ENCODE measurements around the gene PUM2.

PUM2 gene

DNA sequence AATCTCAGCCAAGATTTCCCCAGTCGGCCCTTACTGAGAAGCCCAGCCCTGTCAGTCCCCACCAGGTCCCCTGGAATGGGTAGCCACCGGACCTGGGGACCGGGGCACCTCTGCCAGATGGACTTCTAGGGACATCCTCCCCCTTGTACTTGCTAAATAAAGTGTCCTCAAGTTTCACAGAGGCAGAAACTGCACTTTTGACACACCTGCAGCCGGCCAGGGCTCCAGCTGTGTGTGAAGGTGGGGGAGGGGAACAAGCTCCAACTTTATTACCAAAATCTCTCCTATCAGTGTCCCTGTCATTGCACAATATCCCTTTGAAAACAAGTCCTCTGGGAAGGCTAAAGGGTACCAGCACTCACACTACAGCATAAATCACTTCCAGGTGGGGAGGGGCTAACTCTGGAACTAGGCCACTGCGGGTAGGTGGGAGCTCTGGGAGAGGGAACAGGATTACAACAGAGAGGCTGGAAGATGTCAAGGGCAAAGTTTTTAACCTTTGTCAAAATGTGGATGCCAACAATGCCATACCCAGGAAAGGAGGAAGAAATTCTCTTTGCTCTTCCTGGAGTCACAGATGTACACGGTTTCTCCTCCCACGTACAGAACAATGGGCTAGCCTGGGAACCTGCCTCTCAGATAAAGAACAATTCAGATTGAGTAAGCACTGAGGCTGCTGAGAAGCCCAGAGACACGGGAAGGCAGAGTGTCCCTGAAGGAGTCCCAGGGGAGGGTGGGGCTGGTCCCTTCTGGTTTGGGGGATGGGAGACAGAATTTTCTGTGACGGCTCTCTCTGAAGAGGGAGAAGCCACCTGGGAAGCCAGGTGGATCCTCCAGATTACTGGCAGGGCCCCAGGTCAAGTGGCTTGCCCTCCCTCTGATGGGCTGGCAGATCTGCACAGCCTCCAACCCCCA is 136.7 kb downstream of the PUM2 start:
- in situ Hi-C loops (cut with HindIII; ENCODE audit: low sequenced_read_pairs) = no loop called here
- no peak for DNase-seq (ENCODE audit: low read depth, low spot score)

DNA sequence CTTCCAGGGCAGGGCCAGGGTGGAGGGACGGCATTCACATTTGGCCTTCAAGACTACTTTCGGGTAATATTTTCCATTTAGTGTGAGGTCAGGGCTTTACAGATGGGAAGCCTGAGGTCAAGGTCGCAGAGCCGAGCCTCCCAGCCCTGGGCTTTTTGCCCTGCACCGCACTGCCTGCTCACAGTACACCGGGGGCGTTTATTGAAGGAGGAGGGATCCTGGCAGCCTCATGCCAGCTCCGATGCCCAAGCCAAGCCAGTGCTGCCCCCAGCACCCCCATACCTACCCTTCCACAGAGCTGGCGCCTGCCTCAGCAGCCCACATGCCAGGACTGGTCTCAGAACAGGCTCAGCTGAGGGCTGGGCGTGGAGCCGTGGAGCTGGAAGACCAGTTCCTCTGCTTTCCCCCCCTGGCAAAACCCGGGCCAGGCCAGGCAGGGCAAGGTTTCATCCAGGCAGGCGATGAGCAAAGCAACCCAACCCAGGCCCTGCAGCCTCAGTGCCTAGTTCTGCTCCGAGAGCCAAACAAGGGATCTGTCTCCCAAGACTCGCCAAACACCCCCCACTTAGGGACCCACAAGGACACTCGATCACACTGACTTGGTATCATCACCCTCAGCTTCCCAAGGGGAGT is 137.7 kb downstream of the PUM2 start:
- in situ Hi-C loops (cut with HindIII; ENCODE audit: low sequenced_read_pairs) = no loop called here
- TF ChIP-seq, protein P1, sequence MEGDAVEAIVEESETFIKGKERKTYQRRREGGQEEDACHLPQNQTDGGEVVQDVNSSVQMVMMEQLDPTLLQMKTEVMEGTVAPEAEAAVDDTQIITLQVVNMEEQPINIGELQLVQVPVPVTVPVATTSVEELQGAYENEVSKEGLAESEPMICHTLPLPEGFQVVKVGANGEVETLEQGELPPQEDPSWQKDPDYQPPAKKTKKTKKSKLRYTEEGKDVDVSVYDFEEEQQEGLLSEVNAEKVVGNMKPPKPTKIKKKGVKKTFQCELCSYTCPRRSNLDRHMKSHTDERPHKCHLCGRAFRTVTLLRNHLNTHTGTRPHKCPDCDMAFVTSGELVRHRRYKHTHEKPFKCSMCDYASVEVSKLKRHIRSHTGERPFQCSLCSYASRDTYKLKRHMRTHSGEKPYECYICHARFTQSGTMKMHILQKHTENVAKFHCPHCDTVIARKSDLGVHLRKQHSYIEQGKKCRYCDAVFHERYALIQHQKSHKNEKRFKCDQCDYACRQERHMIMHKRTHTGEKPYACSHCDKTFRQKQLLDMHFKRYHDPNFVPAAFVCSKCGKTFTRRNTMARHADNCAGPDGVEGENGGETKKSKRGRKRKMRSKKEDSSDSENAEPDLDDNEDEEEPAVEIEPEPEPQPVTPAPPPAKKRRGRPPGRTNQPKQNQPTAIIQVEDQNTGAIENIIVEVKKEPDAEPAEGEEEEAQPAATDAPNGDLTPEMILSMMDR (IDR thresholded peaks at IDR 0.05; ENCODE audit: low read depth, low read length) = no peak
- no peak overlapping the region for H3K4me3 ChIP-seq (ENCODE audit: low read depth, low read length)
- no peak for DNase-seq (ENCODE audit: low read depth, low spot score)

More for the DNA sequence above, 136.7 kb downstream of the PUM2 start:
- no peak overlapping the region for H3K4me3 ChIP-seq (ENCODE audit: low read depth, low read length)
- TF ChIP-seq, protein P1 (IDR thresholded peaks at IDR 0.05; ENCODE audit: low read depth, low read length) = no peak

DNA sequence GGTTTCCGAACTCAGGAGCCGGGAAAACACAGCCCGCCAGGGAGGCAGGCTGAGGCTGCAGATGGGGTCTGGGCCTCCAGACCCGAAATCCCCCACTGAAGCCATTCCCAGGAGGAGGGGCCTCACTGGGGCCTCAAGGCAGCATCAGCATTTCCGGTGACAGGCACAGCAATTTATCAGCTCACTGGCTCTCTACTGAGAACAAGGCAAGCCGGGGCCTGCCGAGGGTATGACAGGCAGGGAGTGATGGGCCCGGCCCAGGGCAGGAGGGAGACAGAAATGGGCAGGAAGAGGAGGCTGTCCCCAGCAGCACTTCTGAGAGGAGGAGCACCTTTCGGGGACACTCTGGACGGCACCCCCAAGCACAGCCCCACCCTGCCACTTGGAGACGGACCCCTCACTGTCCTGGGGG is 138.2 kb downstream of the PUM2 start:
- TF ChIP-seq, protein P1 (IDR thresholded peaks at IDR 0.05; ENCODE audit: low read depth, low read length) = no peak
- in situ Hi-C loops (cut with HindIII; ENCODE audit: low sequenced_read_pairs) = no loop called here
- peak; percentile 12 for DNase-seq (ENCODE audit: low read depth, low spot score)
- H3K4me3 ChIP-seq (ENCODE audit: low read depth, low read length) = no peak overlapping the region

DNA sequence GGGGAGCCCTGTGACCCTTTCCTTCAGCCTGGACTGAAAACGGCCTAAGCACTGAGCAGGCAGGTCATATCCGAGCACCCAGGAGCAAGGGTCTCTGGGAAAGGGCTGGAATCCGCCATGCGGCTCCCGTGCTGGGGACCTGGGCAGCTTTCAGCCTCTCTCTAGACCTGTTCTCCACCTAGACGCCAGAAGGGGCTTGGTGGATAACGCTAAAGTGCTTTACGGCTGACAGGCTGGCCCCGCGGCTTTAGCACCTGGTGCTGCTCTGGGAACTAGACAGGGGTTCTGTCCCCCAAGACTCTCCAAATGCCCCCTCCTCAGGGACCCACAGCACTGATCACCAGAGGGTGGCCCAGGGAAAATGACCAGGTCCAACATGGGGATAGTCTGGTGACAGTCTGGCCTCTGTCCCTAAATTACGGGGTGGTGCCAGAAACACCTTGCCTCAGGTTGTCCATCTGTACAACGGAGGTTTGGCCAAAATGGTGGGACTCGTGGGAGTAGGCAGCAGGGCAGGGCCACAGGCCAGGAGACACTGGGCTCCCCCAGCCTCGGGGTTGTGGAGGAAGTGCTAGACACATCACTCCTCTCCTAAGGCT is 138.7 kb downstream of the PUM2 start:
- TF ChIP-seq, protein P1 (IDR thresholded peaks at IDR 0.05; ENCODE audit: low read depth, low read length) = no peak
- DNase-seq (ENCODE audit: low read depth, low spot score) = no peak
- no peak overlapping the region for H3K4me3 ChIP-seq (ENCODE audit: low read depth, low read length)
- in situ Hi-C loops (cut with HindIII; ENCODE audit: low sequenced_read_pairs) = no loop called here

DNA sequence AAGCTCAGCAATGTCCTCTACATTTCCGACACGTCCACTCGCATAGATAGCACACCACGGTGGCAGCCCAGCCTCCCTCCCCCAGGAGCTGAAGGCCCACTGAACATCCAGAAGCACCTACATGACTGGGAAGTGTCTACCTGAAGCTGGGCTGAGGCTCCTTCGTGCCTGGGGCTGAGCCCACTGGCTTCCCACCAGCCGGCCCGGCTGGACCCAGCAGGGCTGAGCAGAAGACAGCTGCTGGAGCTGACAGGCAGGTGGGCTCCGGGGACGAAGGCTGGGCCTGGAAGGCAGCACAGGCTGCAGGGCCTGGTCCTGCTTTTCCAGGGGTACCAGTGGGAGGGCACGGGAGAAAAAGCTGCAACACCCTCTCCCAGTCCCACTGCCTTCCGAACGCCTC is 139.2 kb downstream of the PUM2 start:
- DNase-seq (ENCODE audit: low read depth, low spot score) = no peak
- no peak overlapping the region for H3K4me3 ChIP-seq (ENCODE audit: low read depth, low read length)
- TF ChIP-seq, protein P1 (IDR thresholded peaks at IDR 0.05; ENCODE audit: low read depth, low read length) = no peak
- in situ Hi-C loops (cut with HindIII; ENCODE audit: low sequenced_read_pairs) = no loop called here

DNA sequence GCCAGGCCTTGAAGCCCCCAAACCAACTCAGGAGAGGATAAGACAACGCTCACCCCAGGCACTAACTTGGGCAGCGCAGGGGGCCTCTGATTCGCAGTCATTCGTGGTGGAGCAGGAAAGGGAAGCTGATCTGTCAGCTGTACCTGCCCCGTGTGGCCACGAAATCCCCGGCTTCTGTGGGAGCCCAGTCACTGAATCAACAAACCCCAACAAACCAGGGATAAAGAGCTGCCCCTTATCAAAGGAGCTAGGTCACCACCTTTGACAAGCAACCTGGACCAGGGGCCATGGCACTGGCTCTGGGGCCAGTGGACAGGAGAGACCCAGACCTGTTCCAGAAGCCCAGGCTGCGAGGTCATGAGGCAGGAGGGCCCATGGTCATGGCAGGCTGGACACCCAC is 140.2 kb downstream of the PUM2 start:
- H3K4me3 ChIP-seq (ENCODE audit: low read depth, low read length) = no peak overlapping the region
- no peak for DNase-seq (ENCODE audit: low read depth, low spot score)
- in situ Hi-C loops (cut with HindIII; ENCODE audit: low sequenced_read_pairs) = no loop called here
- TF ChIP-seq, protein P1 (IDR thresholded peaks at IDR 0.05; ENCODE audit: low read depth, low read length) = no peak
